MCF 10A (cell line): ENCODE data around the gene GLTP. TPM values are rescaled to one million over a fixed set of nuclear protein-coding genes. Genes with fewer than 3 reads are reported as not detected.
"Not testable (repeated sequence)": the region's sequence is repeated elsewhere in the genome, so short reads cannot be mapped to it uniquely, and the experiment has no call there.

Experiments used
- BruUV-seq: library from RNA; stranded (reverse); fragments of 400-500 nt; replicated peaks from 2 replicates; lab custom pipeline; 2021; lab: Mats Ljungman, UMichigan
- CTCF ChIA-PET: fragments of 300-600 bp; sonication (Branson Sonifier 250); formaldehyde crosslinking; extraction: SDS; loops from one replicate; lab custom pipeline; 2021; ENCODE audit warnings: antibody characterized with exemption, inconsistent platforms; lab: Yijun Ruan, JAX
- POLR2A ChIA-PET: fragments of 300-600, 350-650 bp; sonication (Branson Sonifier 250); formaldehyde crosslinking; extraction: SDS; loops from one replicate; lab custom pipeline; 2020; ENCODE audit warnings: antibody characterized with exemption, inconsistent platforms; lab: Yijun Ruan, JAX
- DNase-seq: peaks from one replicate; pipeline ENCODE4 v3.0.0-alpha.2; 2018; ENCODE audit not compliant: unreplicated experiment
- H3K27ac Mint-ChIP-seq: one replicate; pipeline ENCODE4 v1.8.0; 2022; ENCODE audit warnings: mild to moderate bottlenecking, low read depth, mixed read lengths; ENCODE audit not compliant: unreplicated experiment
- H3K27me3 Mint-ChIP-seq: one replicate; pipeline ENCODE4 v1.8.0; 2022; ENCODE audit warnings: mixed read lengths; ENCODE audit not compliant: insufficient read depth, unreplicated experiment
- H3K36me3 Mint-ChIP-seq: one replicate; pipeline ENCODE4 v1.8.0; 2022; ENCODE audit warnings: mild to moderate bottlenecking, moderate library complexity, mixed read lengths; ENCODE audit not compliant: insufficient read depth, unreplicated experiment
- H3K4me1 Mint-ChIP-seq: one replicate; pipeline ENCODE4 v1.8.0; 2022; ENCODE audit warnings: mixed read lengths; ENCODE audit not compliant: insufficient read depth, unreplicated experiment
- H3K4me3 Mint-ChIP-seq: one replicate; pipeline ENCODE4 v1.8.0; 2022; ENCODE audit warnings: mild to moderate bottlenecking, moderate library complexity, mixed read lengths; ENCODE audit not compliant: unreplicated experiment
- H3K9me3 Mint-ChIP-seq: one replicate; pipeline ENCODE4 v1.8.0; 2022; ENCODE audit warnings: mixed read lengths; ENCODE audit not compliant: unreplicated experiment
- intact Hi-C: fragments of 100-400 bp; cut with micrococcal nuclease; formaldehyde crosslinking; loops from 2 replicates; pipeline ENCODE4 v1.14.1; 2022
- total RNA-seq: library from RNA; stranded (reverse); gene quantifications from 2 replicates; pipeline ENCODE4 v1.2.3, GENCODE V29; 2022
- TF ChIP-seq, protein P1 (sequence below): fragments of 200-600 bp; IDR thresholded peaks from one replicate; pipeline ENCODE4 v1.8.0; 2022; ENCODE audit warnings: antibody characterized with exemption, mild to moderate bottlenecking; ENCODE audit not compliant: unreplicated experiment

The GLTP gene
- total RNA-seq, 1 experiment from 2014 or later = 37.2 TPM

DNA sequence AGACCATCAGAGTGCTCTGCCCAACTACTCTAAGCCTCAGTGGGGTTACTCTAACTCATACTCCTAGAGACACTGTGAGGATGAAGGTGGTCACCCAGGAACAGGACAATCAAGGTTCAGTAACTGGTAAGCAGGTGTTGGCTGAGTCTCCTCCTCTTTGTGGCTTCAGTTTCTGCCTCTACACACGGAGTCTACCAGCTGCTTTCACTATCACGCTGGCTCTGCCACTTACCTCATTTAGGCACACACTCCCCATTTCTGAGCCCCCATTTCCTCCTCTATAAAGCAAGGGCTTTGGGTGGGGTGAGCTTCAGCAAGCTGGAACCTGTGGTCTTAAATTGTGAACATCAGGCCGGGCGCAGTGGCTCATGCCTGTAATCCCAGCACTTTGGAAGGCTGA is 12.4 kb upstream of the GLTP start:
- H3K27ac Mint-ChIP-seq = no peak overlapping the region
- ChIA-PET POLR2A (no interaction called here), CTCF (no interaction called here)
- H3K4me3 Mint-ChIP-seq = no peak overlapping the region
- no peak for DNase-seq
- TF ChIP-seq, protein P1, sequence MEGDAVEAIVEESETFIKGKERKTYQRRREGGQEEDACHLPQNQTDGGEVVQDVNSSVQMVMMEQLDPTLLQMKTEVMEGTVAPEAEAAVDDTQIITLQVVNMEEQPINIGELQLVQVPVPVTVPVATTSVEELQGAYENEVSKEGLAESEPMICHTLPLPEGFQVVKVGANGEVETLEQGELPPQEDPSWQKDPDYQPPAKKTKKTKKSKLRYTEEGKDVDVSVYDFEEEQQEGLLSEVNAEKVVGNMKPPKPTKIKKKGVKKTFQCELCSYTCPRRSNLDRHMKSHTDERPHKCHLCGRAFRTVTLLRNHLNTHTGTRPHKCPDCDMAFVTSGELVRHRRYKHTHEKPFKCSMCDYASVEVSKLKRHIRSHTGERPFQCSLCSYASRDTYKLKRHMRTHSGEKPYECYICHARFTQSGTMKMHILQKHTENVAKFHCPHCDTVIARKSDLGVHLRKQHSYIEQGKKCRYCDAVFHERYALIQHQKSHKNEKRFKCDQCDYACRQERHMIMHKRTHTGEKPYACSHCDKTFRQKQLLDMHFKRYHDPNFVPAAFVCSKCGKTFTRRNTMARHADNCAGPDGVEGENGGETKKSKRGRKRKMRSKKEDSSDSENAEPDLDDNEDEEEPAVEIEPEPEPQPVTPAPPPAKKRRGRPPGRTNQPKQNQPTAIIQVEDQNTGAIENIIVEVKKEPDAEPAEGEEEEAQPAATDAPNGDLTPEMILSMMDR = no peak
- H3K27me3 Mint-ChIP-seq = no peaks in the 10 kb centered on the region
- intact Hi-C loops = no loop called here
- peaks cover 19% of the 10 kb centered on the region for H3K4me1 Mint-ChIP-seq
- H3K9me3 Mint-ChIP-seq = no peaks in the 10 kb centered on the region
- no peaks in the 10 kb centered on the region for H3K36me3 Mint-ChIP-seq
- no TSS peak for BruUV-seq

DNA sequence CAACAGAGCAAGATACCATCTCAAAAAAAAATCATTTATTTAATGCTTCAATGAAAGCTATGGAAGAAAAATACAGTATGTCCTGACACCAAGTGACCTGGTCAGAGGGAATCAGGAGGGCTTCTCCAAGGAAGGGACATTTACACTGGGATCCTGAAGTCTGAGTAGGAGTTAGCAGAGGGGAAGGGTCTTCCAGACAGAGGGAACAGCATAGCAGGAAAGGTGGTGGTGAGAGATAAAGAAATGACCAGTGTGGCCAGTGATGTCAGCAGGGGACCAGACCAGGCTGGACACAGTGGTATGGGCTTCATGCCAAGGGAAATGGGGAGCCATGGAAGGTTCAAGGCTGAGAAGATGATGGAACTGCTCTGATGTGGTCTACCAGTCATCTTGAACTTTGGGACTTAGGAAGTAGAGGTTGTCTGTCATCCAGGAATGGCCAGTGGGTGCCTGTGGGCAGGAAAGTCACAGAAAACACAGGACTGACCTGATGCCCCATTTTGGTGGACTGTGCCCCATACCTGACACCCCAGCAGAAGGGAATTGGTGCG is 11.9 kb upstream of the GLTP start:
- TF ChIP-seq, protein P1 = no peak
- Mint-ChIP-seq H3K27me3 (no peaks in the 10 kb centered on the region), H3K4me3 (no peak overlapping the region), H3K36me3 (no peaks in the 10 kb centered on the region), H3K9me3 (no peaks in the 10 kb centered on the region), H3K4me1 (peaks cover 24% of the 10 kb centered on the region), H3K27ac (no peak overlapping the region)
- CTCF ChIA-PET = no interaction called here
- intact Hi-C loops = no loop called here
- DNase-seq = no peak
- BruUV-seq = no TSS peak
- POLR2A ChIA-PET = no interaction called here

DNA sequence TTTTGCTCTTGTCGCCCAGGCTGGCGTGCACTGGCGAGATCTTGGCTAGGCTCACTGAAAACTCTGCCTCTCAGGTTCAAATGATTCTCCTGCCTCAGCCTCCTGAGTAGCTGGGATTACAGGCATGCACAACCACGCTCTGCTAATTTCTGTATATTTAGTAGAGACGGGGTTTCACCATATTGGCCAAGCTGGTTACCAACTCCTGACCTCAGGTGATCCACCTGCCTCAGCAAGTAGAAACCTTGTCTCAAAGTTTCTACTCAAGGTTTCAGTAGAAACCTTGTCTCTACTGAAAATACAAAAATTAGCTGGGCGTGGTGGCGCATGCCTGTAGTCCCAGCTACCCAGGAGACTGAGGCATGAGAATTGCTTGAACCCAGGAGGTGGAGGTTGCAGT is 11.4 kb upstream of the GLTP start:
- H3K4me3 Mint-ChIP-seq, H3K27me3 Mint-ChIP-seq, BruUV-seq, H3K36me3 Mint-ChIP-seq, DNase-seq, H3K27ac Mint-ChIP-seq, H3K9me3 Mint-ChIP-seq, POLR2A ChIA-PET, intact Hi-C loops: not testable (repeated sequence)
- CTCF ChIA-PET = interaction anchor here (0.6 to 1.6 kb wide), 2 partner anchors 35 to 40 kb away, joined by 3 to 7 read pairs; no protein-coding TSS in a partner anchor
- H3K4me1 Mint-ChIP-seq = peaks cover 25% of the 10 kb centered on the region

DNA sequence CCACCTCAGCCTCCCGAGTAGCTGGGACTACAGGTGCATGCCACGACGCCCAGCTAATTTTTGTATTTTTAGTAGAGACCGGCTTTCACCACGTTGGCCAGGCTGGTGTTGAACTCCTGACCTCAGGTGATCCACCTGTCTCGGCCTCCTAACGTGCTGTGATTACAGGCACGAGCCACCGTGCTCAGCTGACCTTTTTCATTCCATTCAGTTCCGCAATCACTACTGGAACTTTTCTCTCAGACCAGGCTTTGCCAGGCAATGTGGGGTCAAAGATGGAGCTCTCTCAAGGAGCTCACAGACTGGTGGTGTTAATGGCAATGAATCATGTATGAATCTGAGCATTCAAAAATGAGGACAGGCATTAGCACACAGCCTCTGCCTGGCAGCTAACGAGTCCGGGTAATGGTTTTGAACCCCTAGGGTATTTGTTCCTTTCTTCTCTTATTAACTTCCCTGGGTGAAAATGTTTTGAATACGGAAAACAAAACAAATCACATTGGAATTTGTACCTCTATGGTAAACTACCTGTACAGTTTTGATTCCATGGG is 10.4 kb upstream of the GLTP start:
- TF ChIP-seq, protein P1 = no peak
- intact Hi-C loops = no loop called here
- Mint-ChIP-seq H3K36me3 (no peaks in the 10 kb centered on the region), H3K27ac (no peak overlapping the region), H3K27me3 (no peaks in the 10 kb centered on the region), H3K4me1 (peaks cover 27% of the 10 kb centered on the region), H3K9me3 (no peaks in the 10 kb centered on the region), H3K4me3 (no peak overlapping the region)
- CTCF ChIA-PET = interaction anchor here (0.6 to 1.6 kb wide), 4 partner anchors 10 to 1230 kb away, joined by 3 to 7 read pairs (median 4); no protein-coding TSS in a partner anchor
- DNase-seq = no peak
- BruUV-seq = no TSS peak
- POLR2A ChIA-PET = interaction anchor here (3.8 kb wide), 1 partner anchor 9 kb away, joined by 45 read pairs; the partner anchor contains the start of gene TCHP
